ENCODE results near the gene RCE1. TPM values are rescaled to one million over a fixed set of nuclear protein-coding genes. Genes with fewer than 3 reads are reported as not detected.

The RCE1 gene
- total RNA-seq, 1 experiment from 2014 or later = 24.1 TPM

GRCh38 chr11:66868082-66868725 is 25.0 kb downstream of the RCE1 start:
- no peak for DNase-seq (ENCODE audit: extremely low read depth, low read depth)

GRCh38 chr11:66868726-66869566 is 25.7 kb downstream of the RCE1 start:
- peak; percentile 59 for DNase-seq (ENCODE audit: extremely low read depth, low read depth)

- no peak for DNase-seq (ENCODE audit: extremely low read depth, low read depth)
Measured at GRCh38 chr11:66869567-66869870, 26.3 kb downstream of the RCE1 start.

GRCh38 chr11:66870131-66870530 is 26.9 kb downstream of the RCE1 start:
- no peak for DNase-seq (ENCODE audit: extremely low read depth, low read depth)

GRCh38 chr11:66870616-66871520 is 27.6 kb downstream of the RCE1 start:
- DNase-seq (ENCODE audit: extremely low read depth, low read depth) = no peak

GRCh38 chr11:66871521-66871901 is 28.3 kb downstream of the RCE1 start:
- no peak for DNase-seq (ENCODE audit: extremely low read depth, low read depth)

GRCh38 chr11:66874232-66874631 is 31.0 kb downstream of the RCE1 start:
- DNase-seq (ENCODE audit: extremely low read depth, low read depth) = no peak

GRCh38 chr11:66875378-66875777 is 32.1 kb downstream of the RCE1 start:
- DNase-seq (ENCODE audit: extremely low read depth, low read depth) = no peak

GRCh38 chr11:66877588-66878385 is 34.5 kb downstream of the RCE1 start:
- DNase-seq (ENCODE audit: extremely low read depth, low read depth) = no peak

- DNase-seq (ENCODE audit: extremely low read depth, low read depth) = no peak
Measured at GRCh38 chr11:66878474-66878873, 35.2 kb downstream of the RCE1 start.

GRCh38 chr11:66879000-66879399 is 35.8 kb downstream of the RCE1 start:
- DNase-seq (ENCODE audit: extremely low read depth, low read depth) = no peak

GRCh38 chr11:66879583-66879982 is 36.3 kb downstream of the RCE1 start:
- DNase-seq (ENCODE audit: extremely low read depth, low read depth) = no peak

GRCh38 chr11:66879999-66880398 is 36.8 kb downstream of the RCE1 start:
- DNase-seq (ENCODE audit: extremely low read depth, low read depth) = no peak

- DNase-seq (ENCODE audit: extremely low read depth, low read depth) = no peak
Measured at GRCh38 chr11:66880496-66881450, 37.5 kb downstream of the RCE1 start.

- no peak for DNase-seq (ENCODE audit: extremely low read depth, low read depth)
Measured at GRCh38 chr11:66881451-66881835, 38.2 kb downstream of the RCE1 start.

GRCh38 chr11:66881927-66882452 is 38.7 kb downstream of the RCE1 start:
- DNase-seq (ENCODE audit: extremely low read depth, low read depth) = no peak

GRCh38 chr11:66882561-66883015 is 39.3 kb downstream of the RCE1 start:
- no peak for DNase-seq (ENCODE audit: extremely low read depth, low read depth)

GRCh38 chr11:66883016-66883965 is 40.0 kb downstream of the RCE1 start:
- peak; percentile 82 for DNase-seq (ENCODE audit: extremely low read depth, low read depth)

Data from NCI-H460 (cell line).